GM18520 (cell line): ENCODE data around the gene ANXA10.

Source experiments
- ATAC-seq: cut with Tn5 transposase; IDR thresholded peaks from one replicate; pipeline ENCODE4 v1.9.1; 2021; ENCODE audit not compliant: unreplicated experiment

The ANXA10 gene

DNA sequence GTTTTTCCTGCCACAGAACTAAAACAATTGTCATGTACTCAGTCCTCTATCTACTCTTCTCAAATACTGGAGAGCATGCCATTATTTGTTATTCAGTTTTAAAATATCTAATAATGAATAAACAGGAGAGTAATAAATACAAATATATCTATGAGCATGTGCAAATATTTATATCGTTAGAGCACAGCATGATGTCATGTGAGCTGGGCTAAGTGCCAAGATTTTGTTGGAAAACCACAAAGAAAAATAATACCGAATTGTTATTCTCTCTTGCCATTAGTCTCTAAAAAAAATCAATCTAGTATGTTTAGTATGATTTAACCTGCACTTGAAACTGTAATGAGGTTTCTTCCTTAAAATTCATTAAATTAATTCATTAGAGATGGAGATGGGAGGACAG lies 129.0 kb downstream of the ANXA10 start:
- ATAC-seq: no peak
